GM19035 (cell line): ENCODE results near the gene HIPK2.
A peak's percentile ranks its signal among the peaks of the same experiment; 100 is the strongest.

Source experiments
- ATAC-seq: cut with Tn5 transposase; IDR thresholded peaks from one replicate; pipeline ENCODE4 v1.9.1; 2021; ENCODE audit not compliant: unreplicated experiment

The HIPK2 gene

GRCh38 chr7:139699640-139700504 lies 77.9 kb downstream of the HIPK2 start:
- ATAC-seq = no peak

- no peak for ATAC-seq
Observed at GRCh38 chr7:139698844-139699243, 79.0 kb downstream of the HIPK2 start.

- no peak for ATAC-seq
Observed at GRCh38 chr7:139698278-139698677, 79.5 kb downstream of the HIPK2 start.

- no peak for ATAC-seq
Observed at GRCh38 chr7:139697056-139697455, 80.7 kb downstream of the HIPK2 start.

- peak; percentile 54 for ATAC-seq
Observed at GRCh38 chr7:139696552-139696951, 81.2 kb downstream of the HIPK2 start.

GRCh38 chr7:139695588-139695987 lies 82.2 kb downstream of the HIPK2 start:
- ATAC-seq = no peak

GRCh38 chr7:139695051-139695450 lies 82.7 kb downstream of the HIPK2 start:
- no peak for ATAC-seq

GRCh38 chr7:139694389-139694676 lies 83.5 kb downstream of the HIPK2 start:
- no peak for ATAC-seq

GRCh38 chr7:139693651-139694388 lies 84.0 kb downstream of the HIPK2 start:
- no peak for ATAC-seq

GRCh38 chr7:139692723-139693122 lies 85.1 kb downstream of the HIPK2 start:
- ATAC-seq = no peak

- ATAC-seq = no peak
Observed at GRCh38 chr7:139691253-139691781, 86.5 kb downstream of the HIPK2 start.

- no peak for ATAC-seq
Observed at GRCh38 chr7:139687980-139688632, 89.7 kb downstream of the HIPK2 start.

- no peak for ATAC-seq
Observed at GRCh38 chr7:139687211-139687954, 90.4 kb downstream of the HIPK2 start.

GRCh38 chr7:139683137-139683921 lies 94.5 kb downstream of the HIPK2 start:
- ATAC-seq = peak; percentile 51

- peak; percentile 40 for ATAC-seq
Observed at GRCh38 chr7:139682136-139683013, 95.4 kb downstream of the HIPK2 start.

- ATAC-seq = no peak
Observed at GRCh38 chr7:139681812-139682135, 96.0 kb downstream of the HIPK2 start.

GRCh38 chr7:139681463-139681755 lies 96.4 kb downstream of the HIPK2 start:
- ATAC-seq = no peak

- ATAC-seq = peak; percentile 30
Observed at GRCh38 chr7:139680676-139681462, 96.9 kb downstream of the HIPK2 start.
